Neural cell (in vitro differentiated cells): ENCODE results near the gene CD81. TPM values are rescaled to one million over a fixed set of nuclear protein-coding genes. Genes with fewer than 3 reads are reported as not detected.

Experiments used
- H2AFZ ChIP-seq: fragments of 200-600, 300-800 bp; sonication (generic), shearing (Covaris generic); 2 replicates; pipeline ENCODE4 v1.6.0; 2014; ENCODE audit warnings: low read depth, mild to moderate bottlenecking, antibody characterized with exemption, low read length, moderate library complexity
- H3F3A ChIP-seq: fragments of 200-600 bp; shearing (Covaris generic); 2 replicates; pipeline ENCODE4 v1.6.1; 2016; ENCODE audit warnings: mild to moderate bottlenecking, moderate library complexity, mixed read lengths, antibody characterized with exemption, low read length; ENCODE audit not compliant: insufficient read depth, poor library complexity, severe bottlenecking
- H3K27ac ChIP-seq: fragments of 200-600, 300-800 bp; sonication (generic), shearing (Covaris generic); 2 replicates; pipeline ENCODE4 v1.5.1; 2014; ENCODE audit warnings: mild to moderate bottlenecking, low read length, moderate library complexity
- H3K27me3 ChIP-seq: fragments of 300-800, 200-600 bp; sonication (generic), shearing (Covaris generic); 2 replicates; pipeline ENCODE4 v1.6.0; 2014; ENCODE audit warnings: mild to moderate bottlenecking, low read depth, low read length, moderate library complexity; ENCODE audit not compliant: insufficient read depth
- H3K36me3 ChIP-seq: fragments of 300-800, 200-600 bp; sonication (generic), shearing (Covaris generic); 2 replicates; pipeline ENCODE4 v1.5.1; 2014; ENCODE audit warnings: mild to moderate bottlenecking, antibody characterized with exemption, low read length, moderate library complexity; ENCODE audit not compliant: insufficient read depth
- H3K4me2 ChIP-seq: fragments of 300-800, 200-600 bp; sonication (generic), shearing (Covaris generic); 2 replicates; pipeline ENCODE4 v1.6.0; 2014; ENCODE audit warnings: mild to moderate bottlenecking, low read length
- H3K4me3 ChIP-seq: fragments of 300-800, 200-600 bp; sonication (generic), shearing (Covaris generic); 2 replicates; pipeline ENCODE4 v1.5.1; 2014; ENCODE audit warnings: mild to moderate bottlenecking, low read length, moderate library complexity
- H3K79me2 ChIP-seq: fragments of 200-600 bp; shearing (Covaris generic); replicated peaks from 2 replicates; pipeline ENCODE4 v1.6.0; 2014; ENCODE audit warnings: mild to moderate bottlenecking, low read length, moderate library complexity; ENCODE audit not compliant: insufficient read depth
- H3K9ac ChIP-seq: fragments of 300-800, 200-600 bp; sonication (generic), shearing (Covaris generic); 2 replicates; pipeline ENCODE4 v1.6.1; 2016; ENCODE audit warnings: mild to moderate bottlenecking, low read length, mixed read lengths
- H3K9me2 ChIP-seq: fragments of 200-600 bp; shearing (Covaris generic); 2 replicates; pipeline ENCODE4 v1.6.1; 2016; ENCODE audit warnings: mild to moderate bottlenecking, low read length, mixed read lengths; ENCODE audit not compliant: insufficient read depth
- H3K9me3 ChIP-seq: fragments of 200-600, 300-800 bp; sonication (generic), shearing (Covaris generic); 2 replicates; pipeline ENCODE4 v1.6.1; 2016; ENCODE audit warnings: mild to moderate bottlenecking, mixed run types, low read length, moderate library complexity, mixed read lengths
- H4K20me1 ChIP-seq: fragments of 200-600 bp; shearing (Covaris generic); 2 replicates; pipeline ENCODE4 v1.6.1; 2016; ENCODE audit warnings: mild to moderate bottlenecking, mixed run types; ENCODE audit not compliant: insufficient read depth
- EP300 ChIP-seq: fragments of 450-650 bp; conservative IDR thresholded peaks from 2 replicates; pipeline ENCODE4 v1.6.1; 2014; ENCODE audit warnings: antibody characterized with exemption, mild to moderate bottlenecking, moderate library complexity; ENCODE audit not compliant: poor library complexity, severe bottlenecking
- EZH2 ChIP-seq: fragments of 200-600, 300-800 bp; shearing (Covaris generic), sonication (generic); IDR thresholded peaks from 2 replicates; pipeline ENCODE4 v1.6.1; 2014; ENCODE audit warnings: antibody characterized with exemption, low read length, borderline replicate concordance, mild to moderate bottlenecking; ENCODE audit not compliant: insufficient read depth, poor library complexity, severe bottlenecking
- MXI1 ChIP-seq: fragments of 450-650 bp; conservative IDR thresholded peaks from 2 replicates; pipeline ENCODE4 v1.6.1; 2014; ENCODE audit warnings: antibody characterized with exemption, mild to moderate bottlenecking; ENCODE audit not compliant: poor library complexity, severe bottlenecking
- POLR2AphosphoS5 ChIP-seq: IDR thresholded peaks from 2 replicates; pipeline ENCODE4 v1.6.1; 2012
- RAD21 ChIP-seq: fragments of 450-650 bp; conservative IDR thresholded peaks from 2 replicates; pipeline ENCODE4 v1.6.1; 2014; ENCODE audit warnings: antibody characterized with exemption, mild to moderate bottlenecking, moderate library complexity
- SMC3 ChIP-seq: fragments of 450-650 bp; conservative IDR thresholded peaks from 2 replicates; pipeline ENCODE4 v1.6.1; 2014; ENCODE audit warnings: antibody characterized with exemption, mild to moderate bottlenecking, moderate library complexity; ENCODE audit not compliant: poor library complexity
- TAF1 ChIP-seq: IDR thresholded peaks from 2 replicates; pipeline ENCODE4 v1.6.1; 2012; ENCODE audit warnings: low read depth
- polyA plus RNA-seq: library from polyadenylated mRNA; depleted of rRNA; stranded (reverse); fragments of >200 nt; gene quantifications from 2 replicates; pipeline ENCODE4 v1.2.3, GENCODE V29; 2014
- TF ChIP-seq, protein P1 (sequence below): fragments of 450-650 bp; IDR thresholded peaks from 2 replicates; pipeline ENCODE4 v1.5.1; 2014; ENCODE audit warnings: antibody characterized with exemption, mild to moderate bottlenecking, moderate library complexity; ENCODE audit not compliant: poor library complexity, severe bottlenecking
- TF ChIP-seq, protein P2 (sequence below): IDR thresholded peaks from 2 replicates; pipeline ENCODE4 v1.6.1; 2012; ENCODE audit warnings: borderline replicate concordance

CD81 gene
- polyA plus RNA-seq, 1 donor from 2014 or later: 97.8 TPM

DNA sequence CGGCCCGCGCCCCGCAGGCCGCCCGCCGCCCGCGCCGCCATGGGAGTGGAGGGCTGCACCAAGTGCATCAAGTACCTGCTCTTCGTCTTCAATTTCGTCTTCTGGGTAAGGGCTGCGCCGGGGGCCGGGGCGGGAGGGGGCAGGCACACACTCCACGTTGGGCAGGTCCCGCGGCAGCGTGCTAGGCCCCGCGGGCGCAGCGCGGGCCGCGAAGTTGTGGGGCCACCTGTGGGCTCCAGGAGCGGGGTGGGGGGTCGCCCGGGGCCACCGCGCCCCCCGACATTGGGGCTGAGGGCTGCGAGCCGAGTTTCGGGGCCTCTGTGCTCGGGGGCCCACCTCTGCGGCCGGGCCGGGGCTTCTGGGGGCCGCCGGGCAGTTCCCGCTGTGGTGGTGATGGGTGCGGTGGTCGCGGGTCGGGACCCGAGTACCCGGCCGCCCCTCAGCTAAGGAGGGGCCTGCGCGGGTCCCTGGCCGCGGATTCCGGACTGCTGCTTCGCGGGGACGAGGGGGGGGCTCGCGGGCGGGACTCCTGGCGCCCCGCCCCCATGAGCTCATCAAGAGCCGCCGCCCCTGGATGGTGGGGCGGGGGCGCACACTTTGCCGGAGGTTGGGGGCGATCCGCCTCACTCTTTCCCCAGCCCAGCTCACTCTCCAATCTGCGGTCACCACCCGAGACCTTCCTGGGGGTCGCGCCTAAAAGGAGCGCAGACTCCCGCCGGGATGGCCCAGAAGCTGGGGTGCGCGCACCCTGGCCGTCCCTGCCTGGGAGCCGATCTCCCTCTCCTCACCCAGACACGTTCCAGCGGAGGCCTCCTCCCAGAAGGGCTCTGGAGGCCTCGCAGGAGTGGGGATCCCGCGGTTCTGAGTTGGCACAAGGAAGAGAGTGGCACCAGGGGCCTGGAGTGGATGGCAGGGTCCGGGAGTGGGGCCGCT, 667 bp downstream of the CD81 start:
- no peaks in the 10 kb centered on the region for H3K9me2 ChIP-seq
- H3K4me3 ChIP-seq: peak overlapping the region; percentile 84
- peaks cover 33% of the 10 kb centered on the region for H3K79me2 ChIP-seq
- peaks cover 2% of the 10 kb centered on the region for H3K9me3 ChIP-seq
- peak overlapping the region; percentile 77 for H3K9ac ChIP-seq
- no peaks in the 10 kb centered on the region for H3K27me3 ChIP-seq
- peak overlapping the region; percentile 94 for H3K4me2 ChIP-seq
- no peaks in the 10 kb centered on the region for H3F3A ChIP-seq
- H3K36me3 ChIP-seq: no peaks in the 10 kb centered on the region
- H3K27ac ChIP-seq: peak overlapping the region; percentile 33
- peaks cover 8% of the 10 kb centered on the region for H4K20me1 ChIP-seq
- TF ChIP-seq MXI1 (peak; percentile 41), TAF1 (no peak)
- TF ChIP-seq, protein P1, sequence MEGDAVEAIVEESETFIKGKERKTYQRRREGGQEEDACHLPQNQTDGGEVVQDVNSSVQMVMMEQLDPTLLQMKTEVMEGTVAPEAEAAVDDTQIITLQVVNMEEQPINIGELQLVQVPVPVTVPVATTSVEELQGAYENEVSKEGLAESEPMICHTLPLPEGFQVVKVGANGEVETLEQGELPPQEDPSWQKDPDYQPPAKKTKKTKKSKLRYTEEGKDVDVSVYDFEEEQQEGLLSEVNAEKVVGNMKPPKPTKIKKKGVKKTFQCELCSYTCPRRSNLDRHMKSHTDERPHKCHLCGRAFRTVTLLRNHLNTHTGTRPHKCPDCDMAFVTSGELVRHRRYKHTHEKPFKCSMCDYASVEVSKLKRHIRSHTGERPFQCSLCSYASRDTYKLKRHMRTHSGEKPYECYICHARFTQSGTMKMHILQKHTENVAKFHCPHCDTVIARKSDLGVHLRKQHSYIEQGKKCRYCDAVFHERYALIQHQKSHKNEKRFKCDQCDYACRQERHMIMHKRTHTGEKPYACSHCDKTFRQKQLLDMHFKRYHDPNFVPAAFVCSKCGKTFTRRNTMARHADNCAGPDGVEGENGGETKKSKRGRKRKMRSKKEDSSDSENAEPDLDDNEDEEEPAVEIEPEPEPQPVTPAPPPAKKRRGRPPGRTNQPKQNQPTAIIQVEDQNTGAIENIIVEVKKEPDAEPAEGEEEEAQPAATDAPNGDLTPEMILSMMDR: no peak
- H2AFZ ChIP-seq: peak overlapping the region; percentile 1

- no peaks in the 10 kb centered on the region for H3K9me2 ChIP-seq
- H3K79me2 ChIP-seq: peaks cover 33% of the 10 kb centered on the region
- no peaks in the 10 kb centered on the region for H3K27me3 ChIP-seq
- H4K20me1 ChIP-seq: peaks cover 8% of the 10 kb centered on the region
- peaks cover 2% of the 10 kb centered on the region for H3K9me3 ChIP-seq
- peak overlapping the region; percentile 84 for H3K4me3 ChIP-seq
- H2AFZ ChIP-seq: no peak overlapping the region
- H3K4me2 ChIP-seq: peak overlapping the region; percentile 94
- no peaks in the 10 kb centered on the region for H3K36me3 ChIP-seq
- H3F3A ChIP-seq: no peaks in the 10 kb centered on the region
- peak overlapping the region; percentile 77 for H3K9ac ChIP-seq
- H3K27ac ChIP-seq: peak overlapping the region; percentile 33
- TF ChIP-seq EZH2 (no peak), SMC3 (no peak), RAD21 (no peak), MXI1 (no peak), EP300 (no peak), TAF1 (no peak), POLR2AphosphoS5 (no peak)
- TF ChIP-seq, protein P2, sequence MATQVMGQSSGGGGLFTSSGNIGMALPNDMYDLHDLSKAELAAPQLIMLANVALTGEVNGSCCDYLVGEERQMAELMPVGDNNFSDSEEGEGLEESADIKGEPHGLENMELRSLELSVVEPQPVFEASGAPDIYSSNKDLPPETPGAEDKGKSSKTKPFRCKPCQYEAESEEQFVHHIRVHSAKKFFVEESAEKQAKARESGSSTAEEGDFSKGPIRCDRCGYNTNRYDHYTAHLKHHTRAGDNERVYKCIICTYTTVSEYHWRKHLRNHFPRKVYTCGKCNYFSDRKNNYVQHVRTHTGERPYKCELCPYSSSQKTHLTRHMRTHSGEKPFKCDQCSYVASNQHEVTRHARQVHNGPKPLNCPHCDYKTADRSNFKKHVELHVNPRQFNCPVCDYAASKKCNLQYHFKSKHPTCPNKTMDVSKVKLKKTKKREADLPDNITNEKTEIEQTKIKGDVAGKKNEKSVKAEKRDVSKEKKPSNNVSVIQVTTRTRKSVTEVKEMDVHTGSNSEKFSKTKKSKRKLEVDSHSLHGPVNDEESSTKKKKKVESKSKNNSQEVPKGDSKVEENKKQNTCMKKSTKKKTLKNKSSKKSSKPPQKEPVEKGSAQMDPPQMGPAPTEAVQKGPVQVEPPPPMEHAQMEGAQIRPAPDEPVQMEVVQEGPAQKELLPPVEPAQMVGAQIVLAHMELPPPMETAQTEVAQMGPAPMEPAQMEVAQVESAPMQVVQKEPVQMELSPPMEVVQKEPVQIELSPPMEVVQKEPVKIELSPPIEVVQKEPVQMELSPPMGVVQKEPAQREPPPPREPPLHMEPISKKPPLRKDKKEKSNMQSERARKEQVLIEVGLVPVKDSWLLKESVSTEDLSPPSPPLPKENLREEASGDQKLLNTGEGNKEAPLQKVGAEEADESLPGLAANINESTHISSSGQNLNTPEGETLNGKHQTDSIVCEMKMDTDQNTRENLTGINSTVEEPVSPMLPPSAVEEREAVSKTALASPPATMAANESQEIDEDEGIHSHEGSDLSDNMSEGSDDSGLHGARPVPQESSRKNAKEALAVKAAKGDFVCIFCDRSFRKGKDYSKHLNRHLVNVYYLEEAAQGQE: no peak
- TF ChIP-seq, protein P1: no peak
Measured at GRCh38 chr11:2378527-2379210, 1.6 kb downstream of the CD81 start.
